HG02759 (cell line): ENCODE measurements around the gene GAS5.

Experiments
- ATAC-seq: cut with Tn5 transposase; IDR thresholded peaks from one replicate; pipeline ENCODE4 v1.9.1; 2021; ENCODE audit warnings: mild to moderate bottlenecking, moderate library complexity; ENCODE audit not compliant: unreplicated experiment

The GAS5 gene

DNA sequence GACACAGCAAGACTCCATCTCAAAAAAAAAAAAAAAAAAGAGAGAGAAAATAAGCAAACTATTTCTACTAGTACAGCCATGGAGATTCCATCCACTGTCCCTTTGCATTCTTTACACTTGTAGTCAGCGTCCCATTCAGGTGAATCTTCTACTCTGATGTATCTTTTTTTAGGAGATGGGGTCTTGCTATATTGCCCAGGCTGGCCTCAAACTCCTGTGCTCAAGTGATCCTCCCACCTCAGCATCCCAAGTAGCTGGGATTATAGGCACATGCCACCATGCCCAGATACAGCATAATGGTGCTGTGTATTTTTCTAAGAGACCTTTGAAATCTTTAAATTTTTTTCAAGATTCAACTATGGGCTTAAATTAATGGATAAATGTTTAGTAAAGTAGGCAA, 35.0 kb downstream of the GAS5 start:
- no peak for ATAC-seq

DNA sequence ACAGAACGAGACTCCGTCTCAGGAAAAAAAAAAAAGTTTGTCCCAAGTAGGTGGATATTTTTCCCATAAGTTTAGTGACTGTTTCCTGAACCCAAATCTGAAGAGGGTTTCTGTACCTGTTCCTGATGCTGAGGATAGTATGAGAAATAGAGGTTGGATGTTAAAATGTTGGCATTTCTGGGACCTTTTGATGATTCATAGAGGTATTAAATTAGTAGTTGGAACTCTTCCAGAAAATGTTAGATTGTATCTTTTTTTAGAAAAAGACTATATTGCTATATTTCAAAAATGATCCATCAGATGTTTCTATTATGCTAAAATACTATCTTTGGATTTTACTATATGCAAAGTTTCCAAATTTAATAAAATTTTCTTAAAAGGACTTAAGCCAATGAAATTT, 40.2 kb downstream of the GAS5 start:
- no peak for ATAC-seq

- ATAC-seq: peak; percentile 82
These were observed 43.3 kb downstream of the GAS5 start, which contains the start of the genes CENPL and DARS2 for GRCh38 chr1:173824315-173825081. Gene CENPL, minus strand, starts transcription at chr1:173824883. Its CDS starts 13,584 bp downstream, at chr1:173811299. Gene DARS2, plus strand, starts transcription at chr1:173824673. Its CDS starts 557 bp downstream, at chr1:173825230.

- peak; percentile 45 for ATAC-seq
These were observed 43.9 kb downstream of the GAS5 start for GRCh38 chr1:173823781-173824314.

DNA sequence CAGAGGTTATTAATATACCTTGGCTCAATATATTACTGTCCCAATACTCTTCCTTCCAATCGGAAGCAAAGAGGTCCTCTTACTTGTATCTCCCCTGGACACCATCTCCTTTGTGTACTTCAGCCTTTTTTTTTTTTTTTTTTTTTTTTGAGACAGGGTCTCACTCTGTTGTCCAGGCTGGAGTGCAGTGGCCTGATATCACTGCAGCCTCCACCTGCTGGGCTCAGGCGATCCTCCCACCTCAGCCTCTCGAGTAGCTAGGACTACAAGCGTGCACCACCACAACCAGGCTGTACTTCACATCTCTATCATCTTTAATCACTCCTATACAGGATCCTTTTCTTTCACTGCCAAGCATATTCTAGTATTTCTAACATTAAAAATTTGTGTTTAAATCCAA, 46.1 kb downstream of the GAS5 start:
- no peak for ATAC-seq

- no peak for ATAC-seq
These were observed 49.3 kb downstream of the GAS5 start for GRCh38 chr1:173818459-173818858.
